KMS-11 (cell line): ENCODE data around the gene TNFRSF14.

Source experiments
- H2AFZ ChIP-seq: fragments of 200-600 bp; sonication (generic); 2 replicates; pipeline ENCODE4 v1.6.1; 2016; ENCODE audit warnings: antibody characterized with exemption, mixed run types, low read depth
- H3K27ac ChIP-seq: fragments of 200-600 bp; sonication (generic); 2 replicates; pipeline ENCODE4 v1.6.1; 2016; ENCODE audit warnings: mild to moderate bottlenecking, mixed run types
- H3K27me3 ChIP-seq: fragments of 200-600 bp; sonication (generic); 2 replicates; pipeline ENCODE4 v1.6.1; 2017; ENCODE audit warnings: mild to moderate bottlenecking, low read depth, mixed run types, moderate library complexity; ENCODE audit not compliant: insufficient read depth
- H3K36me3 ChIP-seq: fragments of 200-600 bp; sonication (generic); 2 replicates; pipeline ENCODE4 v1.6.1; 2017; ENCODE audit warnings: mild to moderate bottlenecking, mixed run types; ENCODE audit not compliant: insufficient read depth
- H3K4me1 ChIP-seq: fragments of 200-600 bp; sonication (generic); 2 replicates; pipeline ENCODE4 v1.6.1; 2016; ENCODE audit warnings: mild to moderate bottlenecking, low read depth, mixed run types; ENCODE audit not compliant: poor library complexity, severe bottlenecking
- H3K4me2 ChIP-seq: fragments of 200-600 bp; sonication (generic); 2 replicates; pipeline ENCODE4 v1.7.0; 2016; ENCODE audit warnings: mild to moderate bottlenecking, mixed run types
- H3K4me3 ChIP-seq: fragments of 200-600 bp; sonication (generic); IDR thresholded peaks from 2 replicates; pipeline ENCODE4 v1.6.1; 2017; ENCODE audit warnings: low read depth, low read length, mixed read lengths; ENCODE audit not compliant: insufficient read depth
- H3K79me2 ChIP-seq: fragments of 200-600 bp; sonication (generic); 2 replicates; pipeline ENCODE4 v1.6.1; 2016; ENCODE audit warnings: low read depth, mixed run types; ENCODE audit not compliant: insufficient read depth
- H3K9ac ChIP-seq: fragments of 200-600 bp; sonication (generic); 2 replicates; pipeline ENCODE4 v1.6.1; 2016; ENCODE audit warnings: mild to moderate bottlenecking, mixed run types
- H4K20me1 ChIP-seq: fragments of 200-600 bp; sonication (generic); 2 replicates; pipeline ENCODE4 v1.6.1; 2016; ENCODE audit warnings: mild to moderate bottlenecking, mixed run types; ENCODE audit not compliant: insufficient read depth
- TF ChIP-seq, protein P1 (sequence below): fragments of 200-600 bp; sonication (generic); conservative IDR thresholded peaks from 2 replicates; pipeline ENCODE4 v1.6.1; 2017; ENCODE audit warnings: low read depth, mild to moderate bottlenecking, antibody characterized with exemption, low read length, moderate library complexity, mixed read lengths

TNFRSF14 gene

DNA sequence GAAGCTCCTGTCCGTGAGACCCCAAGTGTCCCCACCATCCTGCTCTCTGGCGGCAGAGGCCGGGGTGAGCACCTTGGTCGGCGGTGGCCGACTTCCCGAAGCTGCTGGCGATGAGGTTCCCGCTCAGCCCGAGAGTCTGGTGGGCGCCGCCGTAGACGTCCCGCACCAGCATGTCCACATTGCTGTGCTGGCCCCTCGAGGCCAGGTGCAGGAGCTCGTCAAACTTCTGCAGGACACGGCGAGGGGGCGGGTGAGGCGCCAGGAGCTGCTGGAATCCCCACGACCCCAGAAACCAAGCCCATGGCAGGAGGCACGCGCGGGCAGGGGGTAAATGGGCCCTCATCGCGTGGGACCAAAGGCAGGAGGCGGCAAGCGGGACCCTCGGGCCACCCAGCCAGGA is 36.4 kb upstream of the TNFRSF14 start:
- Histone ChIP-seq H3K4me1 (peaks cover 6% of the 10 kb centered on the region), H3K4me3 (no peak overlapping the region), H3K36me3 (peaks cover 13% of the 10 kb centered on the region; the same call in 1 of the 2 replicates), H3K9ac (no peak overlapping the region), H2AFZ (no peak overlapping the region), H4K20me1 (no peaks in the 10 kb centered on the region), H3K79me2 (peaks cover 27% of the 10 kb centered on the region), H3K4me2 (no peak overlapping the region), H3K27me3 (no peaks in the 10 kb centered on the region), H3K27ac (no peak overlapping the region)
- TF ChIP-seq, protein P1, sequence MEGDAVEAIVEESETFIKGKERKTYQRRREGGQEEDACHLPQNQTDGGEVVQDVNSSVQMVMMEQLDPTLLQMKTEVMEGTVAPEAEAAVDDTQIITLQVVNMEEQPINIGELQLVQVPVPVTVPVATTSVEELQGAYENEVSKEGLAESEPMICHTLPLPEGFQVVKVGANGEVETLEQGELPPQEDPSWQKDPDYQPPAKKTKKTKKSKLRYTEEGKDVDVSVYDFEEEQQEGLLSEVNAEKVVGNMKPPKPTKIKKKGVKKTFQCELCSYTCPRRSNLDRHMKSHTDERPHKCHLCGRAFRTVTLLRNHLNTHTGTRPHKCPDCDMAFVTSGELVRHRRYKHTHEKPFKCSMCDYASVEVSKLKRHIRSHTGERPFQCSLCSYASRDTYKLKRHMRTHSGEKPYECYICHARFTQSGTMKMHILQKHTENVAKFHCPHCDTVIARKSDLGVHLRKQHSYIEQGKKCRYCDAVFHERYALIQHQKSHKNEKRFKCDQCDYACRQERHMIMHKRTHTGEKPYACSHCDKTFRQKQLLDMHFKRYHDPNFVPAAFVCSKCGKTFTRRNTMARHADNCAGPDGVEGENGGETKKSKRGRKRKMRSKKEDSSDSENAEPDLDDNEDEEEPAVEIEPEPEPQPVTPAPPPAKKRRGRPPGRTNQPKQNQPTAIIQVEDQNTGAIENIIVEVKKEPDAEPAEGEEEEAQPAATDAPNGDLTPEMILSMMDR: no peak

DNA sequence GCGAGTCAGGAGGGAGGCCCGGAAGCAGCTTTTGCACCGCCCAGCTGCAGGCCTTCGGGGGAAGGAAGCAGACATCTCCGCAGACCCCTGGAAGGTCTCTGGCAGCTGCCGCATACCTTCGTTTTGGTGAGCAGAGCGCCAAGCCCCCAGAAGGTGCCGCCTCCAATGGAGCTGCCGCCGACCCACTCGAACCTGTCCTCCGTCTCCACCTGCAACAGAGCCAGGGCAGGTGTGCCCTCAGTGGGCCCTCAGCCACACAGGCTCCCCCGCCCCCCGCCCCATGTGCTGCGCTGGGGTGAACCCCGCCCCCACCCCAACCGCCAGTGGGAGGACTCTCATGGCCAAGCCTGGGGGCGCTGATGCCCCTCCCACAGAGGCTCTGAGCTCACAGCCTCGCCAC is 36.0 kb upstream of the TNFRSF14 start:
- H3K4me2 ChIP-seq: no peak overlapping the region
- H3K27me3 ChIP-seq: no peaks in the 10 kb centered on the region
- no peak overlapping the region for H3K4me3 ChIP-seq
- H3K4me1 ChIP-seq: peaks cover 11% of the 10 kb centered on the region
- H3K79me2 ChIP-seq: peaks cover 31% of the 10 kb centered on the region
- no peak overlapping the region for H3K9ac ChIP-seq
- TF ChIP-seq, protein P1: no peak
- no peak overlapping the region for H2AFZ ChIP-seq
- H3K36me3 ChIP-seq: peaks cover 13% of the 10 kb centered on the region; the same call in 1 of the 2 replicates
- H3K27ac ChIP-seq: no peak overlapping the region
- no peaks in the 10 kb centered on the region for H4K20me1 ChIP-seq

DNA sequence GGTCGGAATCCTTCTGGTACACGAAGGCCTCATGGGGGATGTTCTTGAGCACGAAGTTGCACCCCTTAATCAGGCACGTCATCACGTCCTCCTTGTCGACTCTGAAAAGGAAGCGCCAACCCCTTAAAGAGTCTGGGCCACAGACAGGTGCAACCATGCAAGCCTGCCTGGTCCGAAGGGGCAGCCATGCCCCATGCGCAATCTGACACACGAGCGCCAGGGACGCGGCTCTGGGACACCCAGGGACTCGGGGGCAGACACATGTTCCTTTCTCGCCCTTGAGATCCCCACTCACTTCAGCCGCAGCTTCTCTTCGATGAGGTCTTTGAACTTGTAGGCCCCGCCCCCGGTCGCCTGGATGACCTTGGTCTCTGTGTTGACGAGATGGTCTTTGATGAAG is 35.4 kb upstream of the TNFRSF14 start:
- H3K9ac ChIP-seq: no peak overlapping the region
- peaks cover 37% of the 10 kb centered on the region for H3K79me2 ChIP-seq
- no peak overlapping the region for H3K27ac ChIP-seq
- H3K4me3 ChIP-seq: no peak overlapping the region
- TF ChIP-seq, protein P1: no peak
- H3K4me1 ChIP-seq: peaks cover 13% of the 10 kb centered on the region
- H2AFZ ChIP-seq: no peak overlapping the region
- peaks cover 13% of the 10 kb centered on the region; the same call in 1 of the 2 replicates for H3K36me3 ChIP-seq
- no peaks in the 10 kb centered on the region for H3K27me3 ChIP-seq
- no peaks in the 10 kb centered on the region for H4K20me1 ChIP-seq
- H3K4me2 ChIP-seq: no peak overlapping the region

DNA sequence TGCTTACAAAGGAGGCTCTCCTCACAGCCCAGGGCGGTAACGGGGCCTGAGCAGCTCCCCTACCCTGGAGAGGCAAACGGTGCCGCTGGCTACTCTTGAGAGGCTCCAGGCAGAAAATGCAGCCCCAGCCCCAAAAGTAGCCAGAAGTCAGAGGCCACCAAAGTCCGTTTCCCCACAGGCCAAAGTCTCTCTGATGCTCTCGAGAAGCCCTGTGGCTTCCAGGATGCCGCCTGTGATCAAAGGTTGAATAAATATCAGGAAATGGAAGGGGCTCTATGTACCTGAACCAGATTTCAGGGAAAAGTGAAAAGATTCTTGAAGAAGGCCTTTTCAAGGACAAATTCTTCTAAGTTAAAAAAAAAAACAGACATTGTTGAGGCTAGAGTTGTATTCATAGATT is 33.9 kb upstream of the TNFRSF14 start:
- peaks cover 13% of the 10 kb centered on the region; the same call in 1 of the 2 replicates for H3K36me3 ChIP-seq
- no peak overlapping the region for H2AFZ ChIP-seq

More for the DNA sequence above, 33.9 kb upstream of the TNFRSF14 start:
- Histone ChIP-seq H4K20me1 (no peaks in the 10 kb centered on the region), H3K4me2 (no peak overlapping the region), H3K79me2 (peaks cover 39% of the 10 kb centered on the region), H3K4me3 (no peak overlapping the region), H3K27ac (no peak overlapping the region), H3K4me1 (peaks cover 20% of the 10 kb centered on the region), H3K27me3 (peaks cover 2% of the 10 kb centered on the region; the same call in 1 of the 2 replicates), H3K9ac (no peak overlapping the region)
- TF ChIP-seq, protein P1: no peak
